ENCODE results near the gene TSC1.

DNA sequence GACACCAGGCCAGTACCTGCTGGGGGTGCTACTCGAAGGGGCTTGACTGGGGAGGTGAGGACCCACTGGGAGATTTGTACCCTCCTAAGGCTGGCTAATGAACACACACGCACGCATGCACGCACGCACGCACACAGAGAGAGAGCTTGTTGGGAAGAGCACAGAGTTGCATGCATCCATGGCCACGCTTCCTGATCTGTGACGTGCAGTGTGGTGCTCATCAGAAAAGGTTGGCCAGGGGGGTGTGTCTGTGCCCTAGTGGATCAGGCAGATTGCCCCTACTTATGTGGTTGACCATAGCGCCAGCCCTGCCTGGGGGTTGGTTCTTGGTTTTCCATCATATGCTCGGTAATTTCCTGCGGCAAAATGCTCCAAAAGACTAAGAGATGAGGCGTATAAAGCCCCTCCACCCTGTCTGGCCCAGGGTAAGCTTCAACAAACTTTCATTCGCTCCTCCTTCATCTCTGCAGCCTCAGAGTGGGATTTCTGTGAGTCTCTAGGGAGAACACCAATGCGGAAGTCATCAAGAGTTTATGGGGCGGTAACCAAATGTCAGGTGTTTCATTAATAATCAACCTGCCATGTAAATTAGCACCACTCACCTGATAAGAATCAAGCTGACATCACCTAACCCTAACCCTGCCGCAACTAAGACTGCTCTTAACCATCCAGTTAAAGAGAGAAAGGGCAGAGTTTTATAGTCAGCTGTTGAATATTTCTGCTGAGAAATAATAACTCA, 26.1 kb upstream of the TSC1 start:
- TF ChIP-seq, protein P1, sequence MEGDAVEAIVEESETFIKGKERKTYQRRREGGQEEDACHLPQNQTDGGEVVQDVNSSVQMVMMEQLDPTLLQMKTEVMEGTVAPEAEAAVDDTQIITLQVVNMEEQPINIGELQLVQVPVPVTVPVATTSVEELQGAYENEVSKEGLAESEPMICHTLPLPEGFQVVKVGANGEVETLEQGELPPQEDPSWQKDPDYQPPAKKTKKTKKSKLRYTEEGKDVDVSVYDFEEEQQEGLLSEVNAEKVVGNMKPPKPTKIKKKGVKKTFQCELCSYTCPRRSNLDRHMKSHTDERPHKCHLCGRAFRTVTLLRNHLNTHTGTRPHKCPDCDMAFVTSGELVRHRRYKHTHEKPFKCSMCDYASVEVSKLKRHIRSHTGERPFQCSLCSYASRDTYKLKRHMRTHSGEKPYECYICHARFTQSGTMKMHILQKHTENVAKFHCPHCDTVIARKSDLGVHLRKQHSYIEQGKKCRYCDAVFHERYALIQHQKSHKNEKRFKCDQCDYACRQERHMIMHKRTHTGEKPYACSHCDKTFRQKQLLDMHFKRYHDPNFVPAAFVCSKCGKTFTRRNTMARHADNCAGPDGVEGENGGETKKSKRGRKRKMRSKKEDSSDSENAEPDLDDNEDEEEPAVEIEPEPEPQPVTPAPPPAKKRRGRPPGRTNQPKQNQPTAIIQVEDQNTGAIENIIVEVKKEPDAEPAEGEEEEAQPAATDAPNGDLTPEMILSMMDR (IDR thresholded peaks at IDR 0.05), result no peak
- TF ChIP-seq POLR2A (IDR thresholded peaks at IDR 0.05), result no peak

Measured in Peyer's patch (tissue), 4 donors.